ENCODE results near the gene CNIH4. TPM values are rescaled to one million over a fixed set of nuclear protein-coding genes. Genes with fewer than 3 reads are reported as not detected.
A peak's percentile ranks its signal among the peaks of the same experiment; 100 is the strongest.

The CNIH4 gene
- 77.2 and 77.7 TPM in 2 replicates for total RNA-seq

DNA sequence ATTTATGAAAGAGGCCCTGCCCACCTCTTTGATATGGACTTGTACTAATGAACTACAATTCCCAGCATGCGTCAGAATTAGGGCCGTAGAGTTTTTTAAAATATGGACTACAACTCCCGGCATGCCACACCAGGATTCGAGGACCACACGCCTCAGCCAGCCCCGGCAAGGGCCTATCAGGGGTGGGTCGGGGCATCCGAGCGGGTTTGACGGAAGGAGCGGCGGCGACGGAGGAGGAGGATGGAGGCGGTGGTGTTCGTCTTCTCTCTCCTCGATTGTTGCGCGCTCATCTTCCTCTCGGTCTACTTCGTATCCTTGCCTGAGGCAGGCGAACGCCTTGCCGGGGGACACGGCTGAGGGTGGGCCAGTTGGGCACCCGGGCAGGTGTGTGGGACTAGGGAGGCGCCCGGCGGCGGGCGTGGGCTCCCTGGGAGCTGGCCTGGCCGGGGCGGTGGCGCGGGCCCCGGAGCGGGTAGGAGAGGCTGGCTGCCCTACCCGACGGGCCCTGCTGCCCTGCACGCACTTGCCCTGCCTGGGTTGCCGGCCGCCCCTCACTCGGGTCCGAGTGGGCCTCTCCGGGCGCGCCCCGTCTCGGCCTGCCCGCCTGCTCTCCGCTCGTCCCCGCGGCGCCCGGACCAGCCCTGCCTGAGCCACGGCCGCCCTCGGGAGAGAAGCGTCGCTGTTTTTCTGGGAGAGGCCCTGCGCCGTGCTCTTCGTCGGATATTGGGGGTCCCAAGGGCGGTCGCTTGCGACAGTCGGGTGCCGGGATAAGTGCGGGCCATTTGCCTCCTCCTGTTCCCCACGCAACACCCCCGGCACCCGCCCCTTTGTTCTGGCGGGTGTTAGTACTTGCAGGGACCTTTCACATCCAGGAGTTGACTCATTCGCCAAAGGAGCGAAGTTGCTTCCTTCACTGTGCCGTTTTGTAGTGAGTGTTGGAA lies at the start of gene CNIH4:
TSS of gene CNIH4 (plus strand) at position 195 of the 941 bp plus-strand sequence. CDS start at position 241, 46 bp downstream.

DNA sequence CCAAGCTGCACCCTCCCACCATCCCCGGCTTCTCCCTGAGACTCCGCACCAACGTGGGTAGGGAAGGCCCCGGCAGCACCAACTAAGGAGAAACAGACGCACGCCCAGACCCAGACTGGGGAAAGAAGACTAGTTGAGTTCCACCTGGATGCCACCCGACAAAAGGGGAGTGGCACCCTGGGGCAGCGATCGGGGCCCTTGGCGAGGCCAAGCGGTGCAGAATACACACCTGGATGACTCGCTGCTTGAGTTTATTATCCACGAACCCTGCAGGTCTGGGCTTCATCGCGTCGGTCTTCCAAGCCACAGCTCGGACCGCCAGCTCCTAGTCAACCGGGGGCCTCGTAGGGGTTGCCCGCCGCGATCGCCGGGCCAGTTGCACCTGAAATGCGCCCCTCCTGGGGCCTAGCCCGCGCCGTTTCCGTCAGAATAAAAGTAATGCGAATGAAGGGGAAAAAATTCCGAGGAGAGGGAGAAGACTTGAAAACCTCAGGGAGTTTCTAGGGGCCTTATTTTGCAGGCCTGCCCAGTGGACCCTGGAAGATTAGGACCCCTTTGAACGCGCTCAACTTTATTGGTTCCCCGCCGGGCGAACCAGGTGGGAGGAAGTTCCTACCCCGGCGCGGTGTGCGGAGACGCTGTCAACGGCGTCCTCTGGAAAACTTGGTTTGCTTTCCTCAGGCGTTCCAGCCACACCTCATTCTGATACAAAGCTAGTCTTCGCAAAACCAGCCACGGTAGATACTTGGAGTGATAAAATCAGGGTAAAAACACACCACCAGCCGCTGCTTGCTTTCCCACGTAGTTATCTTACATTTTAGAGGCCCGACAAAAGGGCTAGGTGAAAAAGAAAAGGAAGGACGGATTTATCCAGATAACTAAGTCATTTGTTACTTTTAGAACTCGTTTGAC lies 26.6 kb upstream of the CNIH4 start, which contains the start of gene NVL:
TSS of gene NVL (minus strand) at position 331 of the 912 bp plus-strand sequence. CDS start at position 286, 45 bp downstream.

Small RNA genes lying within 50 kb of the gene (small RNA-seq; reads per million reads assigned to genes)
- gene MIR4742: 12.3 reads per million, percentile 94 among the genes with 10 or more reads in this experiment

Other genes with a start within 250 kb of the CNIH4 start
- gene FBXO28, start 242.8 kb upstream of the CNIH4 start, total RNA-seq: 48.7 and 51.6 TPM in 2 replicates
- gene DEGS1, start 173.6 kb upstream of the CNIH4 start, total RNA-seq: 112 and 122 TPM in 2 replicates
- gene NVL, start 26.7 kb upstream of the CNIH4 start, total RNA-seq: 25.1 and 33.0 TPM in 2 replicates
- 88.7 and 96.3 TPM in 2 replicates for gene WDR26, start 77.9 kb downstream of the CNIH4 start, total RNA-seq

Measured in articular chondrocyte of knee joint (primary cell).